ENCODE results near the gene ADORA2B. TPM values are rescaled to one million over a fixed set of nuclear protein-coding genes. Genes with fewer than 3 reads are reported as not detected.

ADORA2B gene
- total RNA-seq, 1 donor from 2014 or later, result 4.0 TPM

- Mint-ChIP-seq H3K27me3 (ENCODE audit: low read depth, unreplicated experiment) (no peaks in the 10 kb centered on the region), H3K4me1 (ENCODE audit: low read depth, unreplicated experiment) (peaks cover 9% of the 10 kb centered on the region)
- H3K4me3 ChIP-seq (ENCODE audit: insufficient read depth, low read depth, low read length), result no peak overlapping the region
These were observed 57.9 kb downstream of the ADORA2B start for GRCh38 chr17:16002708-16003260.

DNA sequence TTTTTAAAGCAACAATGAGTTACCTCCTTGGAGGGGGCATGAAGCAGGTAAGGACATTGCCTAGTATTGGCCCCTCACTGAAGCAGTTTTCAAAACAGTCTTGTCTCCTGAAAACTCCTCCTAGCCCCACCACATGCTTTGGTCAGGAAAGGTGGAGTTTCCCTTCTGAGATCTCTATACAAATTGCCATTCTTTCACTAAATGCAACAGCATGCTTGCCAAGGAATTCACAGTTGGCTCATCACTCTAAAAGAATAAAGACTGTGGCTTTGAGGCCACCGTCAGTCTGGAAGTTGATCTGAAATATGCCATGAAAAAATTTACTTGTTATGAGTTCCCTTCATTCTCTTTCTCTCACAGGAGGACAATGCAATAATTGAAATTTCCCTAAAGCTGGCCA lies 58.9 kb downstream of the ADORA2B start:
- H3K4me3 Mint-ChIP-seq (ENCODE audit: unreplicated experiment), result no peak overlapping the region
- Histone ChIP-seq H4K20me1 (ENCODE audit: insufficient read depth, low read length) (peaks cover 33% of the 10 kb centered on the region), H3K36me3 (ENCODE audit: insufficient read depth, low read length) (peaks cover 64% of the 10 kb centered on the region), H3K79me2 (ENCODE audit: insufficient read depth, low read length) (peaks cover 57% of the 10 kb centered on the region), H3K27me3 (ENCODE audit: insufficient read depth, low read length) (no peaks in the 10 kb centered on the region), H3K4me3 (ENCODE audit: insufficient read depth, low read depth, low read length) (no peak overlapping the region), H3K27ac (ENCODE audit: low read depth, low read length) (no peak overlapping the region), H3K4me1 (ENCODE audit: insufficient read depth, low read length) (peaks cover 16% of the 10 kb centered on the region), H3K4me2 (ENCODE audit: low read length) (no peak overlapping the region), H3K9me3 (ENCODE audit: insufficient read depth, low read depth, low read length) (no peaks in the 10 kb centered on the region), H3K9ac (ENCODE audit: low read length) (no peak overlapping the region), H2AFZ (ENCODE audit: low read depth, low read length) (no peak overlapping the region)
- H3K36me3 Mint-ChIP-seq (ENCODE audit: low read depth, unreplicated experiment), result peaks cover 35% of the 10 kb centered on the region
- TF ChIP-seq EZH2 (IDR thresholded peaks at IDR 0.05; ENCODE audit: insufficient read depth, low read length) (no peak), CTCF (IDR thresholded peaks at IDR 0.05; ENCODE audit: insufficient read depth, low read depth, low read length) (no peak)
- no peak overlapping the region for H3K27ac Mint-ChIP-seq (ENCODE audit: unreplicated experiment)
- no peaks in the 10 kb centered on the region for H3K9me3 Mint-ChIP-seq (ENCODE audit: unreplicated experiment)
- H3K4me1 Mint-ChIP-seq (ENCODE audit: low read depth, unreplicated experiment), result peaks cover 9% of the 10 kb centered on the region
- no peaks in the 10 kb centered on the region for H3K27me3 Mint-ChIP-seq (ENCODE audit: low read depth, unreplicated experiment)
- DNase-seq (ENCODE audit: low read depth), result no peak
- no peak for FAIRE-seq

More at GRCh38 chr17:16002708-16003260, 57.9 kb downstream of the ADORA2B start:
- Mint-ChIP-seq H3K27ac (ENCODE audit: unreplicated experiment) (no peak overlapping the region), H3K4me3 (ENCODE audit: unreplicated experiment) (no peak overlapping the region), H3K9me3 (ENCODE audit: unreplicated experiment) (no peaks in the 10 kb centered on the region), H3K36me3 (ENCODE audit: low read depth, unreplicated experiment) (peaks cover 33% of the 10 kb centered on the region)
- no peak overlapping the region for H3K27ac ChIP-seq (ENCODE audit: low read depth, low read length)
- FAIRE-seq, result no peak
- no peak overlapping the region for H2AFZ ChIP-seq (ENCODE audit: low read depth, low read length)
- TF ChIP-seq CTCF (IDR thresholded peaks at IDR 0.05; ENCODE audit: insufficient read depth, low read depth, low read length) (no peak), EZH2 (IDR thresholded peaks at IDR 0.05; ENCODE audit: insufficient read depth, low read length) (no peak)
- H3K9me3 ChIP-seq (ENCODE audit: insufficient read depth, low read depth, low read length), result no peaks in the 10 kb centered on the region
- no peak overlapping the region for H3K4me2 ChIP-seq (ENCODE audit: low read length)
- H3K27me3 ChIP-seq (ENCODE audit: insufficient read depth, low read length), result no peaks in the 10 kb centered on the region
- peaks cover 46% of the 10 kb centered on the region for H3K79me2 ChIP-seq (ENCODE audit: insufficient read depth, low read length)
- H4K20me1 ChIP-seq (ENCODE audit: insufficient read depth, low read length), result peaks cover 30% of the 10 kb centered on the region
- peaks cover 16% of the 10 kb centered on the region for H3K4me1 ChIP-seq (ENCODE audit: insufficient read depth, low read length)
- DNase-seq (ENCODE audit: low read depth), result no peak
- H3K9ac ChIP-seq (ENCODE audit: low read length), result no peak overlapping the region
- H3K36me3 ChIP-seq (ENCODE audit: insufficient read depth, low read length), result peaks cover 54% of the 10 kb centered on the region

DNA sequence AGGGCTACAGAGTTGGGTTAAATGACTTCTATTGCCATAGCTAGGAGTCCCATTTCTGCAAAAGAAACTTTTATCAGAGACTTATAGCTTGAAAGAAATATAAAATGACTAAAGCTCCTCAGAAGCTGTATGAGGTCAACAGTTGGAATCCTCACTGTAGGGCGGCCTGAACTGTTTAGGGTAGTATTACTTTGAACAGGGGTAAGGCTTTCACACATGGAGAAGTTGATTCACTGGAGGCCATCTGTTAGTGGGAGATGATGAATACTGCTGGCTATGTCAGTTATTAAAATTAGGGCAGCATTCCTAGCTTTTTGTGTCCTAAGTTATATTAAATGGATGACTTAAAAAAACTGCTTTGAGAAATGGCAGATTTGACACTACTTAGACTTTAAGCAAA lies 60.7 kb downstream of the ADORA2B start:
- H3K27me3 Mint-ChIP-seq (ENCODE audit: low read depth, unreplicated experiment), result no peaks in the 10 kb centered on the region
- no peaks in the 10 kb centered on the region for H3K27me3 ChIP-seq (ENCODE audit: insufficient read depth, low read length)
- H3K36me3 ChIP-seq (ENCODE audit: insufficient read depth, low read length), result peaks cover 69% of the 10 kb centered on the region
- no peak overlapping the region for H3K27ac ChIP-seq (ENCODE audit: low read depth, low read length)
- DNase-seq (ENCODE audit: low read depth) (no peak), FAIRE-seq (no peak)
- H4K20me1 ChIP-seq (ENCODE audit: insufficient read depth, low read length), result peaks cover 28% of the 10 kb centered on the region
- H3K9ac ChIP-seq (ENCODE audit: low read length), result no peak overlapping the region
- H3K4me3 Mint-ChIP-seq (ENCODE audit: unreplicated experiment), result no peak overlapping the region
- TF ChIP-seq CTCF (IDR thresholded peaks at IDR 0.05; ENCODE audit: insufficient read depth, low read depth, low read length), result no peak
- no peak for TF ChIP-seq EZH2 (IDR thresholded peaks at IDR 0.05; ENCODE audit: insufficient read depth, low read length)
- H3K79me2 ChIP-seq (ENCODE audit: insufficient read depth, low read length), result peaks cover 55% of the 10 kb centered on the region
- no peak overlapping the region for H3K4me3 ChIP-seq (ENCODE audit: insufficient read depth, low read depth, low read length)
- H3K4me2 ChIP-seq (ENCODE audit: low read length), result no peak overlapping the region
- H3K4me1 Mint-ChIP-seq (ENCODE audit: low read depth, unreplicated experiment), result peaks cover 8% of the 10 kb centered on the region
- H3K36me3 Mint-ChIP-seq (ENCODE audit: low read depth, unreplicated experiment), result peaks cover 37% of the 10 kb centered on the region
- H3K9me3 Mint-ChIP-seq (ENCODE audit: unreplicated experiment), result no peaks in the 10 kb centered on the region
- H2AFZ ChIP-seq (ENCODE audit: low read depth, low read length), result no peak overlapping the region
- H3K27ac Mint-ChIP-seq (ENCODE audit: unreplicated experiment), result no peak overlapping the region
- H3K9me3 ChIP-seq (ENCODE audit: insufficient read depth, low read depth, low read length), result no peaks in the 10 kb centered on the region
- H3K4me1 ChIP-seq (ENCODE audit: insufficient read depth, low read length), result peaks cover 8% of the 10 kb centered on the region
